Hematopoietic multipotent progenitor cell treated with erythropoietin and hydrocortisone succinate and interleukin-3 and kit ligand, for 15 days (in vitro differentiated cells): ENCODE results near the gene SREBF2.
"Not testable (repeated sequence)": the region's sequence is repeated elsewhere in the genome, so short reads cannot be mapped to it uniquely, and the experiment has no call there.

Experiments
- DNase-seq: peaks from one replicate; pipeline ENCODE4 v3.0.0-alpha.2; 2015; ENCODE audit warnings: low spot score

SREBF2 gene

DNA sequence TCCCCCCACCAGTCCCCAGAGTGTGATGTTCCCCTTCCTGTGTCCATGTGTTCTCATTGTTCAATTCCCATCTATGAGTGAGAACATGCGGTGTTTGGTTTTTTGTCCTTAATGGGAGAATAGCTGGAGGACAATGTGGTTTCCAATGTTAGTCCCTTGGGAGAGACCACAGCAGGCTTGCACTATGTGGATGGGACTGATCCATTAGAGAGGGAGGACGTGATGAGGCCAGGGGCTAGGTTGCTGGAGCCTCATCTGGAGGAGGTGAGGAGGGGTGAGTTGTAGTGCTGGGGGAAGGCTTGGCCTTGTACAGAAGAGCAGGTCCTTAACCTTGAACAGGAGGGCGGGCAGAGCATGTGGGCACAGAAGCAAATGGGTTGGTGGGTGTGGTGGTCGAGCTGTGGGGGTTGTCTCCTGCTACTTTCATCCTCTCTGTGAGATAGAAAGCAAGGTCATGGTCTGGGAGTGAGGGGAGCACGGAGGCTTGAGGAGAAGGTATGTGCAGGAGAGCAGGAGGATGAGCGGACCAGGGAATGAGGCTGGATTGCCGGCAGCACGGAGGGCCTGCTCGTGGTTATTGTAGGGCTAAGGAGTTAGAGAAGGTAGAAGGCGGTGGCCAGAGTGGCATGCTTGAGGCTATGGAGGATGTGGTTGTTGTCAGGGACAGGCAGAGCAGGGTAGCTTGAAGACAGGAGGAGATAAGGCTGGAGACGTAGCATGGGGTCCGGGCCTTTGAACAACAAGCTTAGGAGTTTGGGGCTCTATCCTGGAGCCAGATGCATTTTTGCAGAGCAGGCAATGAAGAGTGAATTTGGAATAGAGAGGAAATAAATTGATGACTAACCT lies 11.2 kb upstream of the SREBF2 start:
- DNase-seq = no peak

DNA sequence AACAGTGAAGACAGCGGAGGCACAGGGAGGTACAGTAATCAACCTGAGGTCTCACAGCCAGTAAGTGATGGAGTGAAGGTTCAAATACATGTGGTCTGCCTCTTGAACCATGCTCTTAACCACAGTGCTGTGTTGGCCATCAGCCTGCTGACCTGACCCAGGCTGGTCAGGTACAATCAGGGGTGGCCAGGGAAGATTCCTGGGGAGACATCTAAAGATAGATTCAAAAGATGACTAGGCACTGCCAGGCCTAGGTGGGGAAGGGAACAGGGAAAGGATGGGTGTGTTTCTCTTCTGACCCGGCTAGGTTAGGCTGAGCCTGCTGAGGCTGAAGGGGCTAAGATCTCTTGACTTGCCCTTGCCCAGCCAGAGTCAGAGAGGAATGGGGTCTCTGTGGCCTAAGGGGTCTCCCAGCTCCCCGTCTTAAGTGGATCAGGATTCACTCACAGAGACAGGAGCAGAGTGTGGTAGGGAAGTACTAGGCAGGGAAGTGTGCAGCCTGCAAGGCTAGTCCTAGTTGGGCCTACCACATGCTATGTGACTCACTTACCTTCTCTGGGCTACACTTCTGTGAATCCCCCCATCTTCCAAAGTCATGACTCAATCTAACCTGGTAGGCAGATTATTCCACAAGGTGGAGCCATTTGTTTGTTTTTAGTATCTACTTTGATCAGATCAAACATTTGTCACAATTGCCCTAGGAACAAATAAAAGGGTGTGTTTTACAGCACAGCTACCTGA lies 10.4 kb upstream of the SREBF2 start:
- DNase-seq = peak; percentile 69

DNA sequence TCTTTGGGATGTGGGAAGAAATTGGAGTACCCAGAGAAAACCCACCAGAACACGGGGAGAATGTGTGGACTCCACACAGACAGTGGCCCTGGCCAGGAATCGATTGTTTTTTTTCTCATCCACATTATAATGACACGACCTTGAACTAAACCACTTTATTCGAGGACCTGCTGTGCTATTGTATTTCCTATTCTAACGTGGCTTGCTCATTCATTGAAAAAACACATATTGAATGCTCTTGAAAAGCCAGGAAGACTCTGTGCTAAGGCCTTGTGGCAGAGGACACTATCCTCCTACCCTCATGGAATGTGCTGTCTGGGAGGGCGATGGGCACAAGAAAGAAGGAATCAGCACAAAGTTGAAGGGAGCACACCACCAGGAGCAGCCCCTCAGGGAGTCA lies 9.1 kb upstream of the SREBF2 start:
- DNase-seq = no peak

DNA sequence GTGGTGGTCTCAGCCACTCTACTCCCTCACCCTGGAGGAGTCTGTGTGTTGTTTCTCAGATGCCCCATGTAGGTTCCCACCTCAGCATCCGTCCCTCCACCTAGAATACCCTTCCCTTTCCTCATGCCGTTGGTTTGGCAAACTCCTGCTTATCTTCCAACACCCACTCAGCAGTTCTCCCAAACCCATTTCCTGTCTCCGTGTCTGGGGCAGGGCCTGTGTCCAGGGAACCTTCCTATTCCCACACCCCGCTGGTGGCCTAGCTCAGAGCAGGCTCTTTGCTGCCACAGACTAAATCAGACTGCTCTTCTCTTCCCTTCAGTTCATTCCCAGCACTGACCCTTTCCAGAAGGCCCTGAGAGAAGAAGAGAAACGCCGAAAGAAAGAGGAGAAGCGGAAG lies 7.5 kb upstream of the SREBF2 start:
- DNase-seq = no peak

DNA sequence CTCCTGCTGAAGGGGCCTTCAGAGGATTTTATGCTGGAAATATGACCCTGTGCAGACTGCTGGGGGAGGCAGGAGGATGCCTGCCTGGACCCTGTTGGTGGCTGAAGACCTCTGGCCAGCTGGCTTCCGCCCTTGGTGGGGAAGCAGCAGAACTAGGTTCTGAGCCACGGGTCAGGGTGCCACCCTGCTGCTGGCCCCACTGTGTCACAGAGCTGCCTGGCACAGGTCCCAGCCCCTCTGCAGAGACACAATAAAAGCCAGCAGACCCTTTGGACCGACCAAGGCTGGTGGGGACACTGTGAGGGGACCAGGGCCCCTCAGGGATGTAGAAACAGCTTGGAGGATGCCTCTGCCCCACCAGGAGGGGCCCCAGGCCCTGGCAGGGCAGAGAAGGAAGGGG lies 6.9 kb upstream of the SREBF2 start:
- DNase-seq = no peak

DNA sequence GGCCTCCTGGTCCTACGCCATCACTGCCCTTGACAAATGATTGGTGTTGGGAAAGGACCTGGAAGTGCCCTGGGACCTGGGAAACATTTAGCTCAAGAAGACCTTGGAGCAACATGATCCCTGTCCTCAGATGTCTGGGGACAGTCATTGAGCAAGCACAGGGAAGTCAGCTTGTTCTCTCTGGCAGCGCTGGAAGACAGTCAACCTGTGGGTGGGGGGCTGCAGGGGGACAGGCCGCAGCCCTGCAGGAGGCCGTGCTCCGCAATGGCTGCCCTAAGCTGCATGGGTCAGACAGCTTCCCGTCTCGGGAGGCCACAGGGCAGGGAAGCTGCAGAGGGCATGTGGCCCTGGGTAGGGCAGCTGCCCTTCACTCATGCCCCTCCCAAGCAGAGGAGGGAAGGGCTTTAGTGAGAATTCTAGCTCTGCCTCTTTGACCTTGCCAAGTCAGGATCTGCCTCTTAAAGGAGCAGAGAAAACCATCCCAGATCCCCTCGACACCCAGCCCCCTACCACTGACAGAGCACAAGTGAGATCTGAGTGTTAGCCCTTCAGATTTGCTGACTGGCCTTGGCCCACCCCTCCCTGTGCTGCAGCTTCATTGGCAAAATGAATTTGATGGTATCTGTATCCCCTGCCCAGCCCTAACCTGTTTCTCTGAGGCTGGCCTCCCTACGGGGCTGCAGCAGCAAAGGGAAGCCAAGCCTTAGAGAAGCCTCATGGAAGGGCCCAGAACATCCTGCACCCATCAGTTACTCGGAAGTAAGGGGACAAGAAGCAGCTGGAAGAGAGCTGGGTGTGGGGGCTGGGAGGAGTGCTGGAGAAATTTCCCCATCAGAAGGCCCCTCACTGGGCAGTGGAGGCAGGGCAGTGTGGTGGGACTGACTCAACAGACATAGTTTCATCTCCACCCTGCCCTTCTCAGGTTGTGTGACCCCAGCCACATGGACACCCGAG lies 6.2 kb upstream of the SREBF2 start:
- DNase-seq = no peak

DNA sequence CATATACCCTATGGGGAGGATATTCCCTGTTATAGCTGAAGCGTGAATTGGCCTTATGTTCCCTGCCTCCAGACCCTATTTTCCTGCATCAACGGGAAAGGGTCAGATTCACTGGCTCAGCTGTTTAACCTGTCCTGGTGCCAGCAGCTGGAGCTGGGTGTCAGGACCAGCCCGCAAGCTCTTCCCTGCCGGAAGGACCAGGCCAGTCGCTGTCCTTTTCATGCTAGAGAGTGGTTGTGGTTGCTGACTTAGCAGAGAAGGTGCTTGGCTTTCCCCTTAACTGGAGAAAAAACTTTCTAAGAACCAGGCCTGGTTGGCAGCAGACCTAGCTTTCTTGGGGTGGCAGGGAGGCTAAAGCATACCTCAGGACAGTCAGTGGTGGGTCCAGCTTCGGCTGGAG lies 5.2 kb upstream of the SREBF2 start:
- no peak for DNase-seq

DNA sequence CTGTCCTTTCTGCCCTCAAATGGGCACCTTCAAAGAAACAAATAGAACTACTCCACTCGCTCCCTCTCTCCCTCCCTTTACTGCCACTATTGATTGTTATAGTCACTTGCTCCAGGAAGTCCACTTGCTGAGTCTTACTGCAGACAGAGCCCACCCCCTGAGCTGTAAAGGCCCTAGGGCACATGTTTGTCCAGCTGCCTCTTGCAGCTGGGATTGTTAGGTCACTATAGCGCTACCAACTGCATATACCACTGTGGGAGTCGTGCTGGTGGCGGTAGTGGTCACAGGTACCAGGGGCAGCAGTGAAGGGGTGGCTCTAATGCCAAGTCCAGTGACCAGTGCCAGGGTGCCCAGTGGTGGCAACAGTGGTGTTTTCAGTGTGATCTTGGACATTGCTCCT lies 4.4 kb upstream of the SREBF2 start:
- no peak for DNase-seq

DNA sequence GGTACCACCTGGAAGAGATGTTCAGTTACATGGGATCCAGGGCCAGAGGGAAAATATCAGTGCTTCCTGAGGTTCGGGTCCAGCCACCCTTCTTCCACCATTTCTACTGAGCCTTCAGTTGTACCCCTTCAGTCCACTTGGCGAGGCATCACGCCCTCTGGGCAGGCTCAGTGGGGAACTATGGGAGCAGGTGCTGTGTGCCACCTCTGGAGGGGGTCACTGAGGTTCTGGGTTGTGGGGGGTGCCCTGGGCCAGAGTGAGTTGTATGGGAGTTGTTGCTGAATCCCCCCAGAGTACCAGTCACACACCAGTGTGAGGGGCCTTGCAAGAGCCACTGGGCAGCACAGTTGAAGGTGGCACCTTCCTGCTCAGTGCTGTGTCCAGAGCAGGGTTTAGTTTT lies 2.7 kb upstream of the SREBF2 start:
- no peak for DNase-seq

DNA sequence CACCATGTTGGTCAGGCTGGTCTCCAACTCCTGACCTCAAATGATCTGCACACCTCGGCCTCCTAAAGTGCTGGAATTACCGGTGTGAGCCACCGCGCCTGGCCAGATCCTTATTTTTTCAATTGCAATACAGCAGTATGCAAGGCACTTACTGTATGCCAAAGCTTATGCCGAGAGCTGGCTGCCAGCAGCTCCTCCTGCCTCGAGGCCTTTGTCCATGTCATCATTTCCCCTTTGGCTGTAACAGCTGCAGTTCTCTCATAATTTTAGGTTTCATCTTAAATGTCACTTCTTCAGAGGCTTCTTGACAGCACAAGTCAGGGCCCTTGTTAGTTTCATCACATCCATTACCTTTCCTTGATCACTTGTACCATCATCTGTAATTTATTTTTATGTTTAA lies 1.5 kb upstream of the SREBF2 start:
- no peak for DNase-seq

DNA sequence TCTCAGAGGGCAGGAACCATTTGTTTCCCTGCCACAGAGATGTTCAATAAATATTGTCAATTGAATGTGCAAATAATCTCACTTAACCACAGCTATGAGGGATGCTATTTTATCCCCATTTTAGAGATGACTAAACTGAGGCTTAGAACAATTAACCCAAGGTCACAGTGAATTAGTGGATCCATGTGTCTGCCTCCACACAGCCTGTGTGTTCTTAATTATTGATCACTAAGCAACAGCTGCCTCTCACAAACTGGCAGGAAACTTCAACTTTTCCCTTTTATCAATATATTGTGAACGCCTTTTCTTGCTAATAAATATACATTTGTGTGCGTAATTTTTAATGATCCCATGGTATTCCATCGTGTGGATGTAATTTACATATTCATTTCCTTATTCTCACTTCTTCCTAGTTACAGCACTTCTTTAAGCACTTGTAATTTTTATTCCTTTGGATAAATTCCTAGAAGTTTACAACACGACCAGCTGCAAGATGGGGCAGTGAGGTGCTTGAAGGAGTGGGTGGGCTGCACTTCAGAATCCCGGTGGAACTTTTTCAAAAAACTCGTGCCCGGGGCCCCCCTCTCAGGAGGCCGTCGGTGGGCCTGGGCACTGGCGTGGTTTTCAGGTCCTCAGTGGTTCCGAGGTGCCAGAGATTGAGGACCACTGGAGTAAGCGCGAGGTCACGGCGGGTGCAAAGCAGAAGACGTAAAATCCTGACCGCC lies 915 bp upstream of the SREBF2 start:
- no peak for DNase-seq

DNA sequence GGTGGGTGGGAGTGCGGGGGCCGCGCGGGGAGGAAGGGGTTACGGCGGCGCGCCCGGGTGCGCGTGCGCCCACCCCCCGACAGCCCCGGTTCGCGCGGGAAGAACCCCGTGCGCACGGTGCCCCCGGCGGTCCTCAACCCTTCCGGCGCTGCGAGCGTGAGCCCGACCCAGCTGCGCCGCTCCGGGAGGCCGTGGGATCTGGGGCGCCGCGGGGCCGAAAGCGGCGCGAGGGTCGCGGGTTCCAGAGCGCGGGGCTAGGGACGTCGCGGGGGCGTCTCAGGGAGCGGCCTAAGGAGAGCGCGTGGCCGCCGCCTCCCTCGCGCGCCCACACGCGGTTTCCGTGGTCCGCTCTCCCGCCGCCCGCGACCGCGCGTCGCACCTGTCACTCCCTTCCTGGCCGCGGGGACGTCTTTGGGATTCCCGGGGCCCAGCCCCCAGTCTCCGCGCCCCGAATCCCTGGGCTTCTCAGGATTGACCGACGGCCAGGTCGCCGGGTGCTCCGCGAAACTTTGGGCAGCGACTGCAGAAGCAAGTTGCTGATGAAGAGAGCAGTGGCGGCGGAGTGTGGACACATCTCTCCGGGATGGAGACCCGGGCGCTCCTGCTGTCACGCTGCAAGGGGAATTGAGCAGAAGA lies 582 bp downstream of the SREBF2 start:
- peak; percentile 40 for DNase-seq

DNA sequence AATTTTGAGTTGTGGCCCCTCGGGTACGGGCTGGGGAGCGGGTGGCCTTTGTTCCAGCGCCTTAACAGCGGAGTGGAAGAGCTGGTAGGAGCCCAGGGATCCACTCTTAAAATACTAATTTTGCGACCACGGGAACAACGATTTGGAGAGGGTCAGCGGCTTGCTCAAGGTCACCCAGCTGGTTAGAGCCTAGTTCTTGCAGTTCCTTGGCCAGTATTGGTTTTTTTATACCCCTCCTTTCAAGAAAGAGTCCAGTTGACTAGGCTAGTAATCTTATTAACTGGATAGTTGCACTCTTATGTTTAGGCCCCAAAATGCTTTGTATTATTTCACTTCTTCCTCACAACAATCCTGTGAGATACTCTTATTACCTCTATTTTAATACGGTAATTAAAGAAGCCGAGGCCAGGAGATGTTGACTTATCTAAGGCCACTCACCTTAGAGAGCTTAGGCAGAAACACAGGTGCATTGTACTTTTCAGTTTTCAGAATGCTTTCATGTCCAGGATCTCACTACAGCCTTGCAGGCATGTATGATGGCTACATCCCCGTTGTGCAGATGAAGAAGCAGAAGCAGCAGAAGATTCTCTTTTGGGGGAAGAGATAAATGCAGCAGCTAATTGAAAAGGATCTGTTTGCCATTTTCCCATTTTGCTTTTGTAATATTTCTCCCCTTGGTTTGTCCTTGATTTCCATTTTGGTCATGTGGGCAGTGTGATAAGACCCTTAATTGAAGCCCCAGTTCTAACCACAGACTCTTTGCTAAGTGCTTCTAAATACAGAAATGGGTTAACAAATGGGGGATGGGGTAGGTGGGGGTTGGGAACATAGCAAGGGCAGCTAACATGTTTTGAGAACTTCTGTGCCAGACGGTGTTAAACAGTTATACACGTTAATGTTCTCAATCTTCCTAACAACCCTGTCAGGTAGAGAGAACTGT lies 1.4 kb downstream of the SREBF2 start:
- DNase-seq = no peak

DNA sequence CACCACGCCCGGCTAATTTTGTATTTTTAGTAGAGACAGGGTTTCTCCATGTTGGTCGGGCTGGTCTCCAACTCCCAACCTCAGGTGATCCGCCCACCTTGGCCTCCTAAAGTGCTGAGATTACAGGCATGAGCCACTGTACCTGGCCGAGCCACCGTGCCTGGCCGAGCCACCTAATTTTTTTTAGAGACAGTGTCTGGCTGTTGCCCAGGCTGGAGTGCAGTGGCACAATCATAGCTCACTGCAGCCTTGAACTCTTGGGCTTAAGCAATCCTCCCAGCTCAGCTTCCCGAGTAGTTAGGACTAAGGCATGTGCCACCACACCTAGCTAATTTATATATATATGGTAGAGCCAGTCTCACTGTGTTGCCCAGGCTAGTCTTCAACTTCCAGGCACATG lies 2.6 kb downstream of the SREBF2 start:
- DNase-seq = not testable (repeated sequence)

DNA sequence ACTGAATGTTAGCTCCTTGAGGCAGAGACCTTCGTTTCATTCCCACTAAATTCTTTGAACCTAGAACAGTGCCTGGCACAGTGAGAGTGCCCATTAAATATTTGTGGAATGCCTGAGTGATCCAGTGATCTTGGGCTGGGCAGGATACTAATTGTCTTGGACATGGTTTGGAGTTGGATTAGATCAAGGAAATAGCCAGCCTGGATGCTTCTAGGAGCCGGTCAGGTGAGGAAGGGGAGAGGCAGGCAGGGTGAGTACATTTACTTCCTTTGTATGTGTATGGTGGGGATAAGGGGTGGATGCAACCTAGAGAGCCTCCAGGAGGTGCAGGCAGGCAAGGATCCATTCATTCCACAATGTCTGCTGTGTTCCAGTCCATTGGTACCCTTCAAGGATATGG lies 3.6 kb downstream of the SREBF2 start:
- no peak for DNase-seq

DNA sequence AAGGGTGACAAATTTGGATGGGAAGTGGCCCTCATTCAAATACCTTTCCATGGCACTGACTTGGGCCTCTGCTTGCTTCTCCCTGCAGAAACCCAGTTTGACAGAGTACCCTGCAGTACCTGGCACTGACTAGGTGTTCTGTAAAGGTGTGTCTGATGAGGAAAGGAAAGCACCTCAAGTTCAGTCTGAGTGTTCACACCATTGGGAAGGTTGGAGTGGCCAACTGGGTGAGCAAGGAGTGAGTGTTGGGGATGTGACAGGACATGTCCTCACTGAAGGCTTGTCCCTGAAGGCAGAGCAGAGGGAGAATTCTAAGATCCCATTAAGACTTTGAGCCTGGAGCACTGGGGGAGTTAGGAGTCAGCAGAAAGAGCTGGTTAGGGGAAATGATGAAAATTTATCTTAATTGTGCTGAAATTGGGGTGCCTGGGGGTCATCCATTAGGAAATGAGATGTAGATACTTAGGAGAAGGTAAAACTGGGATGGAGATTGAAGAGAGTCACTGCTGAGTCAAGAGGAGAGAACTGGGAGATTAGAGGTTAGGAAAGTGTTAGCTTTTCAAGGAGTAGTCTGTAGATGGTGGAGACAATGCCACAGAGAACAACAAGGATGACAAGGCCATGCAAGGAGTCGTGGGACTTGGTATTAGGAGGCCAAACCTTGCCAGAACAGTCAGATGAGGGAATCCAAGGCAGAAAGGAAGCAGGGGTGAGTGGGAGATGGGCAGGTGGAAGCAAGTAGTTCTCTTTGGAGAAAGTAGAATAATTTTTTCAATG lies 6.1 kb downstream of the SREBF2 start:
- no peak for DNase-seq

DNA sequence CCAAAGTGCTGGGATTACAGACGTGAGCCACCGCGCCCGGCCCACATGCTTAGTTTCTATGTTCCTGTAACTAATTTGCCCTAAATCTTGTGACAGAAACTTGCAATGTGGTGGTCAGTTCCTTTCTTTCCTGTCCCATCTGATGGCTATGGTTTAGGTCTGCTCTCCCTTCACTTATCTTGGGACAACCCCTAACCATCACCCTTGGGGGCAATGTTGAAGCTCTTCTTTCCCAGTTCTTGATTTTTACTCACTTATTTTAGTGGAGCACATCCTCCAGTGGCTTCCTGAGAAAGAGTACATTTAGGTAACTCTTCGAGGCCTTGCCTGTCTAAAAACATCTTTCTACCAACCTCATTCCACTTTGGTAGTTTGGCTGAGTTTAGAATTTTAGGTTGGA lies 7.3 kb downstream of the SREBF2 start:
- DNase-seq = no peak

DNA sequence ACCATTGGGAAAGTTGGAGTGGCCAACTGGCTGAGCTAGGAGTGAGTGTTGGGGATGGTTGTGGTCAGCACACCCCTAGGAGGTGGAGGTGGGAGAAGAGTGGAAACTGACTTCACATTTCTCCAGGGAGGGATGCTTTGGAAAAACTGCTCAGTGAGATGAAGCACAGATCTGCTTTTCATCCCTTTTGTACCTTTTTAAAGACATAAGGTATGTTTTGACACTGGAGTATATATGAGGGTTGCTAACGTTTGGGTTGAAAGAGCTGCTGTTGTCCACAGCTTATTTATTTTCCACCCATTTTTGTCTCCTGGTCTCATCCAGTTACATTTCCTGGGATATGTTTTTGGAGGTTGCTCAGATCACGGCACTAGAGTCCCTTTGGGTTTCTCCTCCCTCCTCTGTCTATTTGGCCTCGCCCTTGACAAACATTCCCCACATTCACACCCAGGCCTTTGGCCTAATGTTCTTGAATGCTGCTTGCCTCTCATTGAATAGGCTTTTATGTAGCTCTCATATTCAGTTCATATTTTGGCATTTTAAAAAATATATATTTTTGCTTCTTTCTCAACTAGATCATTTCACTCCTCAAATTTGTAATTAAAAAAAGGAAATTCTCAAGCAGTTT lies 8.3 kb downstream of the SREBF2 start:
- DNase-seq = no peak
